Body of pancreas (tissue), 4 donors: Measurements from ENCODE around the gene ERCC6.

Source experiments
- CTCF ChIP-seq, 7 experiments: fragments of 450-650 bp in 4 of 7; fragments of 200-600 bp in 3 of 7; sonication (generic) in 3 of 7; IDR thresholded peaks; one replicate each; pipeline ENCODE4 v1.5.1; 2016 to 2019; ENCODE audit warnings: antibody characterized with exemption in 7 of 7
- POLR2A ChIP-seq, 3 donors: fragments of 450-650 bp; IDR thresholded peaks; one replicate each; pipeline ENCODE4 v1.6.1; 2016; ENCODE audit warnings: antibody characterized with exemption in 3 of 3, mild to moderate bottlenecking in 2 of 3

- no peak for TF ChIP-seq POLR2A (IDR thresholded peaks at IDR 0.05)
- no peak for TF ChIP-seq CTCF (IDR thresholded peaks at IDR 0.05)
These were observed 20.4 kb downstream of the ERCC6 start for GRCh38 chr10:49518566-49518965.
